ENCODE results near the gene WBP1L. TPM values are rescaled to one million over a fixed set of nuclear protein-coding genes. Genes with fewer than 3 reads are reported as not detected.

Gene WBP1L
- polyA plus RNA-seq, 4 donors: 44.0 to 51.3 (median 48.0) TPM

Other genes with a start within 250 kb of the WBP1L start
- 10 to 100 TPM; 88.4 to 94.3 (median 91.7) TPM for gene ACTR1A, start 241.2 kb upstream of the WBP1L start, polyA plus RNA-seq (ENCODE audit: insufficient read length in 4 of 4)
- gene SUFU, start 240.0 kb upstream of the WBP1L start, polyA plus RNA-seq (ENCODE audit: insufficient read length in 4 of 4): 10 to 100 TPM; 26.4 to 32.0 (median 30.3) TPM
- 100 to 1,000 TPM; 135 to 143 (median 136) TPM for gene TRIM8, start 99.5 kb upstream of the WBP1L start, polyA plus RNA-seq (ENCODE audit: insufficient read length in 4 of 4)
- 10 to 100 TPM; 28.6 to 32.5 (median 31.0) TPM for gene ARL3, start 29.6 kb upstream of the WBP1L start, polyA plus RNA-seq (ENCODE audit: insufficient read length in 4 of 4)
- 10 to 100 TPM; 47.7 to 62.7 (median 49.0) TPM for gene SFXN2, start 29.3 kb upstream of the WBP1L start, polyA plus RNA-seq (ENCODE audit: insufficient read length in 4 of 4)
- 1 to 10 TPM in 1 of 4 donors, under 1 TPM in 3; 0.60 to 1.0 (median 0.80) TPM for gene CYP17A1, start 93.5 kb downstream of the WBP1L start, polyA plus RNA-seq (ENCODE audit: insufficient read length in 4 of 4)
- gene BORCS7, start 110.3 kb downstream of the WBP1L start, polyA plus RNA-seq (ENCODE audit: insufficient read length in 4 of 4): 10 to 100 TPM; 46.1 to 69.4 (median 66.4) TPM
- 10 to 100 TPM; 21.0 to 25.3 (median 23.1) TPM for gene AS3MT, start 125.5 kb downstream of the WBP1L start, polyA plus RNA-seq (ENCODE audit: insufficient read length in 4 of 4)
- 10 to 100 TPM; 10.8 to 13.4 (median 12.7) TPM for gene CNNM2, start 174.3 kb downstream of the WBP1L start, polyA plus RNA-seq (ENCODE audit: insufficient read length in 4 of 4)